Lower lobe of right lung (tissue), 2 donors: ENCODE data around the gene LILRB1. TPM values are rescaled to one million over a fixed set of nuclear protein-coding genes. Genes with fewer than 3 reads are reported as not detected.
"Not testable (repeated sequence)": the region's sequence is repeated elsewhere in the genome, so short reads cannot be mapped to it uniquely, and the experiment has no call there.

ENCODE experiments used
- ATAC-seq, 2 donors: fragments of 200-7000 bp; cut with Tn5 transposase; one replicate each; pipeline ENCODE4 v1.9.1; 2020 to 2022; ENCODE audit warnings: mild to moderate bottlenecking in 2 of 2, moderate library complexity in 2 of 2
- DNase-seq: peaks from one replicate; pipeline ENCODE4 v3.0.0-alpha.2; 2020
- H3K27ac ChIP-seq: fragments of 200-600 bp; one replicate; pipeline ENCODE4 v1.8.0; 2022
- H3K27me3 ChIP-seq: fragments of 200-600 bp; one replicate; pipeline ENCODE4 v1.8.0; 2022; ENCODE audit warnings: low read depth
- H3K36me3 ChIP-seq: fragments of 200-600 bp; one replicate; pipeline ENCODE4 v1.8.0; 2022; ENCODE audit warnings: mild to moderate bottlenecking
- H3K4me1 ChIP-seq: fragments of 200-600 bp; one replicate; pipeline ENCODE4 v1.8.0; 2022
- H3K4me3 ChIP-seq: fragments of 200-600 bp; one replicate; pipeline ENCODE4 v1.8.0; 2022; ENCODE audit warnings: mild to moderate bottlenecking
- H3K9me3 ChIP-seq: fragments of 200-600 bp; one replicate; pipeline ENCODE4 v1.8.0; 2022
- CTCF ChIP-seq: fragments of 200-600 bp; IDR thresholded peaks from one replicate; pipeline ENCODE4 v1.8.0; 2022; ENCODE audit warnings: antibody characterized with exemption, mild to moderate bottlenecking
- intact Hi-C: fragments of 100-400 bp; cut with DNase I; formaldehyde crosslinking; loops from one replicate; pipeline ENCODE4 v1.11.0; 2022
- total RNA-seq: library from RNA; stranded (reverse); fragmentation: NEBNext Ultra II Directional; extraction: Animal tissue kit (Norgen Biotek cat#: 25700); gene quantifications from one replicate; pipeline ENCODE4 v1.2.1, GENCODE V29; 2021
- donor health status: DM: no; HTN: yes; CAD: no; lungs with severe emphysema.

Gene LILRB1
- total RNA-seq, 1 donor from 2014 or later = 43.3 TPM

GRCh38 chr19:54616821-54617560 is 13.3 kb upstream of the LILRB1 start:
- ATAC-seq (peak; percentile 42 to 57), DNase-seq (no peak)
- H3K27ac ChIP-seq = no peak overlapping the region
- H3K36me3 ChIP-seq = no peaks in the 10 kb centered on the region
- H3K27me3 ChIP-seq = no peaks in the 10 kb centered on the region
- no peak for TF ChIP-seq CTCF
- no peaks in the 10 kb centered on the region for H3K9me3 ChIP-seq
- H3K4me3 ChIP-seq = peak overlapping the region; percentile 40
- intact Hi-C loops = no loop called here
- no peaks in the 10 kb centered on the region for H3K4me1 ChIP-seq

- Histone ChIP-seq H3K27me3 (no peaks in the 10 kb centered on the region), H3K36me3 (no peaks in the 10 kb centered on the region), H3K9me3 (no peaks in the 10 kb centered on the region), H3K27ac (no peak overlapping the region), H3K4me1 (no peaks in the 10 kb centered on the region), H3K4me3 (no peak overlapping the region)
- no peak for TF ChIP-seq CTCF
- ATAC-seq = no peak
- no peak for DNase-seq
- intact Hi-C loops = no loop called here
Observed at GRCh38 chr19:54620464-54620863, 9.8 kb upstream of the LILRB1 start.

- Histone ChIP-seq H3K27me3 (no peaks in the 10 kb centered on the region), H3K4me1 (no peaks in the 10 kb centered on the region), H3K36me3 (no peaks in the 10 kb centered on the region), H3K4me3 (no peak overlapping the region), H3K27ac (no peak overlapping the region), H3K9me3 (no peaks in the 10 kb centered on the region)
- no peak for TF ChIP-seq CTCF
- no peak for ATAC-seq
- DNase-seq = no peak
- intact Hi-C loops = no loop called here
Observed at GRCh38 chr19:54622431-54622830, 7.9 kb upstream of the LILRB1 start.

- H3K27ac ChIP-seq, H3K27me3 ChIP-seq, H3K4me3 ChIP-seq, DNase-seq, intact Hi-C loops, H3K4me1 ChIP-seq, H3K36me3 ChIP-seq, H3K9me3 ChIP-seq: not testable (repeated sequence)
- ATAC-seq = peak in 1 of 2 donors; percentile 29
Observed at GRCh38 chr19:54624234-54624633, 6.0 kb upstream of the LILRB1 start.

GRCh38 chr19:54624934-54625730 is 5.2 kb upstream of the LILRB1 start:
- H3K9me3 ChIP-seq, DNase-seq, H3K4me3 ChIP-seq, H3K36me3 ChIP-seq, H3K4me1 ChIP-seq, H3K27ac ChIP-seq, intact Hi-C loops, H3K27me3 ChIP-seq: not testable (repeated sequence)
- ATAC-seq = peak; percentile 21 to 39

- no peak overlapping the region for H3K4me3 ChIP-seq
- H3K27me3 ChIP-seq = peaks cover 4% of the 10 kb centered on the region
- DNase-seq (no peak), ATAC-seq (no peak)
- H3K36me3 ChIP-seq = no peaks in the 10 kb centered on the region
- no peaks in the 10 kb centered on the region for H3K4me1 ChIP-seq
- no peak for TF ChIP-seq CTCF
- no peaks in the 10 kb centered on the region for H3K9me3 ChIP-seq
- no peak overlapping the region for H3K27ac ChIP-seq
- intact Hi-C loops = no loop called here
Observed at GRCh38 chr19:54626757-54627156, 3.5 kb upstream of the LILRB1 start.

- H3K27ac ChIP-seq, DNase-seq, H3K9me3 ChIP-seq, H3K4me1 ChIP-seq, H3K36me3 ChIP-seq, H3K4me3 ChIP-seq, intact Hi-C loops, ATAC-seq: not testable (repeated sequence)
- H3K27me3 ChIP-seq = peaks cover 11% of the 10 kb centered on the region
Observed at GRCh38 chr19:54627912-54628311, 2.4 kb upstream of the LILRB1 start.
